HG02642 (cell line): ENCODE data around the gene RAB6C.
"Not testable (repeated sequence)": the region's sequence is repeated elsewhere in the genome, so short reads cannot be mapped to it uniquely, and the experiment has no call there.

Experiments
- ATAC-seq: cut with Tn5 transposase; IDR thresholded peaks from one replicate; pipeline ENCODE4 v1.9.1; 2021; ENCODE audit warnings: mild to moderate bottlenecking; ENCODE audit not compliant: unreplicated experiment, poor library complexity

The RAB6C gene

GRCh38 chr2:129992415-129993006 lies 13.0 kb downstream of the RAB6C start:
- not testable (repeated sequence) for ATAC-seq

- not testable (repeated sequence) for ATAC-seq
These were observed 13.7 kb downstream of the RAB6C start for GRCh38 chr2:129993151-129993550.

GRCh38 chr2:129996657-129997237 lies 17.3 kb downstream of the RAB6C start:
- ATAC-seq = not testable (repeated sequence)

- not testable (repeated sequence) for ATAC-seq
These were observed 19.3 kb downstream of the RAB6C start for GRCh38 chr2:129998771-129999170.

GRCh38 chr2:130005862-130006261 lies 26.4 kb downstream of the RAB6C start:
- ATAC-seq = not testable (repeated sequence)

GRCh38 chr2:130016701-130017100 lies 37.2 kb downstream of the RAB6C start:
- ATAC-seq = not testable (repeated sequence)

GRCh38 chr2:130019402-130019801 lies 39.9 kb downstream of the RAB6C start:
- no peak for ATAC-seq

GRCh38 chr2:130020069-130020468 lies 40.6 kb downstream of the RAB6C start:
- not testable (repeated sequence) for ATAC-seq

GRCh38 chr2:130025931-130026330 lies 46.5 kb downstream of the RAB6C start:
- not testable (repeated sequence) for ATAC-seq
